ENCODE results near the gene RPS5. TPM values are rescaled to one million over a fixed set of nuclear protein-coding genes. Genes with fewer than 3 reads are reported as not detected.
A peak's percentile ranks its signal among the peaks of the same experiment; 100 is the strongest.

Gene RPS5
- total and polyA plus RNA-seq, 9 of the 15 experiments (the other 6 are each of a cell fraction or from before 2014, with no cell fraction given), result 1,228 to 3,570 (median 2,484) TPM

- TF ChIP-seq ZNF354B (CRISPR knock-in tag; IDR thresholded peaks at IDR 0.05), result no peak
These were observed 31.8 kb upstream of the RPS5 start (continued) for GRCh38 chr19:58355215-58355796.

- POLR2A ChIA-PET, result interaction anchor here (1.2 kb wide), 1 partner anchor 11 kb away, joined by 3 read pairs; no protein-coding TSS in a partner anchor
- TF ChIP-seq NCOA6 (IDR thresholded peaks at IDR 0.05), result no peak
- TF ChIP-seq SAFB (IDR thresholded peaks at IDR 0.05; ENCODE audit: borderline replicate concordance, low read depth, low read length), result no peak
- TF ChIP-seq POLR2A (conservative IDR thresholded peaks at IDR 0.05), result no peak
- TF ChIP-seq RBBP5 (IDR thresholded peaks at IDR 0.05; ENCODE audit: borderline replicate concordance, insufficient read depth, low read length, poor library complexity, severe bottlenecking), result no peak
- no peak for TF ChIP-seq MTA3 (IDR thresholded peaks at IDR 0.05; ENCODE audit: borderline replicate concordance)
- TF ChIP-seq, protein P1, sequence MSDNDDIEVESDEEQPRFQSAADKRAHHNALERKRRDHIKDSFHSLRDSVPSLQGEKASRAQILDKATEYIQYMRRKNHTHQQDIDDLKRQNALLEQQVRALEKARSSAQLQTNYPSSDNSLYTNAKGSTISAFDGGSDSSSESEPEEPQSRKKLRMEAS (CRISPR knock-in tag; IDR thresholded peaks at IDR 0.05), result 0 out of 2 replicates have a peak, but pooled peaks have one; percentile 24
- no peak for TF ChIP-seq CBX1 (IDR thresholded peaks at IDR 0.05; ENCODE audit: low read depth)
- no peak for TF ChIP-seq ATF3 (IDR thresholded peaks at IDR 0.05)
- no peak for TF ChIP-seq ATF3 (CRISPR knock-in tag; conservative IDR thresholded peaks at IDR 0.05)
- TF ChIP-seq HNRNPL (IDR thresholded peaks at IDR 0.05; ENCODE audit: low read depth, low read length), result no peak
- TF ChIP-seq CHAMP1 (IDR thresholded peaks at IDR 0.05), result no peak
- TF ChIP-seq ZNF212 (CRISPR knock-in tag; IDR thresholded peaks at IDR 0.05), result no peak
- peak; percentile 92 for TF ChIP-seq ZBTB33 (CRISPR knock-in tag; IDR thresholded peaks at IDR 0.05)
- TF ChIP-seq HDAC1 (IDR thresholded peaks at IDR 0.05), result no peak
These were observed 30.9 kb upstream of the RPS5 start for GRCh38 chr19:58355908-58356765.

More at GRCh38 chr19:58355908-58356765, 30.9 kb upstream of the RPS5 start:
- no peaks in the 10 kb centered on the region for H4K20me1 ChIP-seq (replicated peaks; ENCODE audit: control insufficient read depth, insufficient read depth, low read length)
- H3K4me2 ChIP-seq (ENCODE audit: insufficient read depth, low read length), result no peak overlapping the region
- no peak for FAIRE-seq
- CTCF ChIA-PET (ENCODE audit: low intra/inter-chr PET ratio), result no interaction called here
- in situ Hi-C loops (cut with MboI) (no loop called here), intact Hi-C loops (cut with micrococcal nuclease) (no loop called here)
- no peak overlapping the region for H3K27ac ChIP-seq (ENCODE audit: extremely low read depth, low read depth, low read length)
- H3K9ac ChIP-seq (ENCODE audit: insufficient read depth in 1 of 2, low read depth in 2 of 2, low read length in 2 of 2), result no peak overlapping the region
- H3K9me3 ChIP-seq (replicated peaks; ENCODE audit: control insufficient read depth, insufficient read depth, low read depth, low read length), result no peaks in the 10 kb centered on the region
- DNase-seq (ENCODE audit: extremely low read depth in 1 of 4, low spot score in 3 of 4), result no peak
- no peak overlapping the region for H3K4me3 ChIP-seq
- WGBS (ENCODE audit: insufficient coverage, low coverage, missing lambda C conversion rate), result 89% methylated on average over 60 of the region's 94 CpGs
- no peaks in the 10 kb centered on the region for H3K9me1 ChIP-seq (ENCODE audit: control insufficient read depth, insufficient read depth, low read length)
- no peaks in the 10 kb centered on the region for H3K27me3 ChIP-seq (ENCODE audit: control insufficient read depth in 2 of 2, insufficient read depth in 2 of 2, low read length in 2 of 2)
- H3K79me2 ChIP-seq (ENCODE audit: control insufficient read depth, insufficient read depth, low read length), result no peaks in the 10 kb centered on the region
- peaks cover 2 to 29% of the 10 kb centered on the region in 2 experiments; a peak in 3 of 5 replicates for H3K4me1 ChIP-seq (replicated peaks in 1 of 2; ENCODE audit: control insufficient read depth in 2 of 2, insufficient read depth in 2 of 2, low read length in 2 of 2)
- H3K36me3 ChIP-seq (ENCODE audit: control insufficient read depth, insufficient read depth, low read length), result no peaks in the 10 kb centered on the region
- no peak for ATAC-seq
- no TSS peak for BruUV-seq (replicated peaks)
- no peak overlapping the region for H2AFZ ChIP-seq (ENCODE audit: low read depth, low read length)
